GM19372 (cell line): ENCODE data around the gene GMEB2.

ENCODE experiments used
- ATAC-seq: cut with Tn5 transposase; IDR thresholded peaks from one replicate; pipeline ENCODE4 v1.9.1; 2021; ENCODE audit warnings: mild to moderate bottlenecking, low read depth, moderate library complexity; ENCODE audit not compliant: unreplicated experiment

GMEB2 gene

DNA sequence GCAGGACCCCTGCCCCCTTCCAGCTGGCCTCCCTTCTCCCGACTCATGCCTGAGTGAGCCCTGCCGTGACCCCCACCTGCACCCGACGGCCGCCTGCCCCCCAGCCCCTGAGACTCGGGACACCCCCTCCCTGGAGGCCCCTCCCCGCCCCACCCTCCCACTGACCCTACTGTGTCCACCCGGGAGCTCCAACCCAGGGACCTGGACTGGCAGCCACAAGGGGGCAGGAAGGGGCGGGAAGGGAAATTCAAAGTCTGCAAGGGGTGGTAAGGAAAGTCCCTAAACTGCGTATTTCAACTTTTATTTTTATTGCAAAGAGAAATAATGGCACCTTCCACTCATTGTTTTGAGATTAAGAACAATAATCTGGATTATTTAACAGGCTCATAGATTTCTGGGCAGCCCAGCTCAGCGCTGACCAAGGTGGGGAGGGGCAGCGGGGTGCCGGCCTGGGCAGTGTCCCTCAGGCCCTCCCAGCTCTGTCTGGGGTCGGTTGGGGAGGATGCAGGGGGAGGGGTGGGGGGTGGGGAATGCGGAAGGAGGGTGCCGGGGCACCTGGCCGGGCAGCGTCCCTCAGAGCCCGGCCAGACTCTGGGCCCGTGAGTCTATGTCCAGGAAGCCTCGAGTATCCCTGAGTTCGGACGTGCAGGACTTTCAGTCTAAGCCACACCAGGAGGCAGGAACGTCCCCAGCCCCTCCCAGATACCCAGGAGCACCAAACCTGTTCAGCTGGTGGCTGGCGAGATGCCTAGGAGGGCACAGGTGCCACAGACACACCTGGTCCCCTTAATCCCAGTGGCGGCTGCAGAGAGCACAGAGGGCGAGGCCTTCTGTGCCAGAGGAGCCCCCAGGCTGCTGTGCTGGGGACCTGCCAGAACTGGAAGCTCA, 88.5 kb downstream of the GMEB2 start:
- no peak for ATAC-seq
